ENCODE measurements around the gene ADAMTSL5. TPM values are rescaled to one million over a fixed set of nuclear protein-coding genes. Genes with fewer than 3 reads are reported as not detected.

Gene ADAMTSL5
- total RNA-seq, 1 experiment from 2014 or later: 2.6 TPM

- DNase-seq: no peak
- no peak overlapping the region for H2AFZ ChIP-seq (ENCODE audit: low read length)
- no peaks in the 10 kb centered on the region for H3K27me3 ChIP-seq (ENCODE audit: low read length)
- H4K20me1 ChIP-seq (ENCODE audit: insufficient read depth, low read depth, low read length): no peaks in the 10 kb centered on the region
- H3K27ac ChIP-seq (ENCODE audit: low read length): no peak overlapping the region
- no peak overlapping the region for H3K4me2 ChIP-seq (ENCODE audit: low read depth, low read length, poor library complexity, severe bottlenecking)
- H3K79me2 ChIP-seq (ENCODE audit: low read length): no peaks in the 10 kb centered on the region
- no peaks in the 10 kb centered on the region for H3K9me3 ChIP-seq (ENCODE audit: low read length)
- no peaks in the 10 kb centered on the region for H3K36me3 ChIP-seq (ENCODE audit: insufficient read depth, low read length)
- H3K9ac ChIP-seq (ENCODE audit: low read length): no peak overlapping the region
- no peaks in the 10 kb centered on the region for H3K9me2 ChIP-seq (replicated peaks; ENCODE audit: insufficient read depth, low read length)
- H3K4me1 ChIP-seq (ENCODE audit: low read length): peaks cover 5% of the 10 kb centered on the region; the same call in 1 of the 2 replicates
- no peak overlapping the region for H3K4me3 ChIP-seq (ENCODE audit: low read length)
Measured at GRCh38 chr19:1497578-1498235, 15.1 kb downstream of the ADAMTSL5 start.

- Histone ChIP-seq H3K4me1 (ENCODE audit: low read length) (peaks cover 5% of the 10 kb centered on the region; the same call in 1 of the 2 replicates), H3K4me3 (ENCODE audit: low read length) (no peak overlapping the region), H3K9me2 (replicated peaks; ENCODE audit: insufficient read depth, low read length) (no peaks in the 10 kb centered on the region), H3K4me2 (ENCODE audit: low read depth, low read length, poor library complexity, severe bottlenecking) (no peak overlapping the region), H2AFZ (ENCODE audit: low read length) (no peak overlapping the region), H4K20me1 (ENCODE audit: insufficient read depth, low read depth, low read length) (no peaks in the 10 kb centered on the region), H3K79me2 (ENCODE audit: low read length) (no peaks in the 10 kb centered on the region), H3K9me3 (ENCODE audit: low read length) (no peaks in the 10 kb centered on the region), H3K9ac (ENCODE audit: low read length) (no peak overlapping the region), H3K27me3 (ENCODE audit: low read length) (no peaks in the 10 kb centered on the region), H3K27ac (ENCODE audit: low read length) (no peak overlapping the region), H3K36me3 (ENCODE audit: insufficient read depth, low read length) (no peaks in the 10 kb centered on the region)
- no peak for DNase-seq
Measured at GRCh38 chr19:1496714-1497577, 15.9 kb downstream of the ADAMTSL5 start.

- H3K4me2 ChIP-seq (ENCODE audit: low read depth, low read length, poor library complexity, severe bottlenecking): no peak overlapping the region
- H3K4me1 ChIP-seq (ENCODE audit: low read length): peaks cover 7% of the 10 kb centered on the region; the same call in 1 of the 2 replicates
- H2AFZ ChIP-seq (ENCODE audit: low read length): no peak overlapping the region
Measured at GRCh38 chr19:1495799-1496713, 16.8 kb downstream of the ADAMTSL5 start.

GRCh38 chr19:1495051-1495798 is 17.6 kb downstream of the ADAMTSL5 start:
- Histone ChIP-seq H3K27ac (ENCODE audit: low read length) (no peak overlapping the region), H3K4me1 (ENCODE audit: low read length) (peaks cover 10% of the 10 kb centered on the region), H3K9me2 (replicated peaks; ENCODE audit: insufficient read depth, low read length) (no peaks in the 10 kb centered on the region), H2AFZ (ENCODE audit: low read length) (no peak overlapping the region), H4K20me1 (ENCODE audit: insufficient read depth, low read depth, low read length) (no peaks in the 10 kb centered on the region), H3K79me2 (ENCODE audit: low read length) (no peaks in the 10 kb centered on the region), H3K27me3 (ENCODE audit: low read length) (no peaks in the 10 kb centered on the region), H3K4me2 (ENCODE audit: low read depth, low read length, poor library complexity, severe bottlenecking) (no peak overlapping the region), H3K4me3 (ENCODE audit: low read length) (no peak overlapping the region), H3K9me3 (ENCODE audit: low read length) (no peaks in the 10 kb centered on the region), H3K9ac (ENCODE audit: low read length) (no peak overlapping the region), H3K36me3 (ENCODE audit: insufficient read depth, low read length) (no peaks in the 10 kb centered on the region)
- no peak for DNase-seq

More at GRCh38 chr19:1495799-1496713, 16.8 kb downstream of the ADAMTSL5 start:
- no peak for DNase-seq
- H3K79me2 ChIP-seq (ENCODE audit: low read length): no peaks in the 10 kb centered on the region
- H3K27me3 ChIP-seq (ENCODE audit: low read length): no peaks in the 10 kb centered on the region
- no peaks in the 10 kb centered on the region for H3K9me3 ChIP-seq (ENCODE audit: low read length)
- H3K4me3 ChIP-seq (ENCODE audit: low read length): no peak overlapping the region
- H3K27ac ChIP-seq (ENCODE audit: low read length): no peak overlapping the region
- no peaks in the 10 kb centered on the region for H4K20me1 ChIP-seq (ENCODE audit: insufficient read depth, low read depth, low read length)
- H3K9ac ChIP-seq (ENCODE audit: low read length): no peak overlapping the region
- no peaks in the 10 kb centered on the region for H3K36me3 ChIP-seq (ENCODE audit: insufficient read depth, low read length)
- no peaks in the 10 kb centered on the region for H3K9me2 ChIP-seq (replicated peaks; ENCODE audit: insufficient read depth, low read length)

- DNase-seq: no peak
- Histone ChIP-seq H3K4me1 (ENCODE audit: low read length) (peaks cover 20% of the 10 kb centered on the region), H3K4me3 (ENCODE audit: low read length) (no peak overlapping the region), H3K4me2 (ENCODE audit: low read depth, low read length, poor library complexity, severe bottlenecking) (no peak overlapping the region), H3K9me2 (replicated peaks; ENCODE audit: insufficient read depth, low read length) (no peaks in the 10 kb centered on the region), H3K36me3 (ENCODE audit: insufficient read depth, low read length) (no peaks in the 10 kb centered on the region), H3K27me3 (ENCODE audit: low read length) (no peaks in the 10 kb centered on the region), H3K79me2 (ENCODE audit: low read length) (no peaks in the 10 kb centered on the region), H2AFZ (ENCODE audit: low read length) (no peak overlapping the region), H3K9ac (ENCODE audit: low read length) (no peak overlapping the region), H4K20me1 (ENCODE audit: insufficient read depth, low read depth, low read length) (no peaks in the 10 kb centered on the region), H3K27ac (ENCODE audit: low read length) (no peak overlapping the region), H3K9me3 (ENCODE audit: low read length) (no peaks in the 10 kb centered on the region)
Measured at GRCh38 chr19:1494115-1494815, 18.6 kb downstream of the ADAMTSL5 start.

- no peaks in the 10 kb centered on the region for H3K9me3 ChIP-seq (ENCODE audit: low read length)
- no peak overlapping the region for H3K4me3 ChIP-seq (ENCODE audit: low read length)
- H3K4me2 ChIP-seq (ENCODE audit: low read depth, low read length, poor library complexity, severe bottlenecking): no peak overlapping the region
- H4K20me1 ChIP-seq (ENCODE audit: insufficient read depth, low read depth, low read length): no peaks in the 10 kb centered on the region
- no peak overlapping the region for H3K9ac ChIP-seq (ENCODE audit: low read length)
- no peaks in the 10 kb centered on the region for H3K27me3 ChIP-seq (ENCODE audit: low read length)
- DNase-seq: no peak
- H3K4me1 ChIP-seq (ENCODE audit: low read length): peaks cover 16% of the 10 kb centered on the region
- H2AFZ ChIP-seq (ENCODE audit: low read length): no peak overlapping the region
- H3K36me3 ChIP-seq (ENCODE audit: insufficient read depth, low read length): no peaks in the 10 kb centered on the region
- H3K9me2 ChIP-seq (replicated peaks; ENCODE audit: insufficient read depth, low read length): no peaks in the 10 kb centered on the region
- no peak overlapping the region for H3K27ac ChIP-seq (ENCODE audit: low read length)
- no peaks in the 10 kb centered on the region for H3K79me2 ChIP-seq (ENCODE audit: low read length)
Measured at GRCh38 chr19:1492474-1493006, 20.3 kb downstream of the ADAMTSL5 start.

GRCh38 chr19:1491849-1492170 is 21.0 kb downstream of the ADAMTSL5 start:
- H3K36me3 ChIP-seq (ENCODE audit: insufficient read depth, low read length): no peaks in the 10 kb centered on the region
- no peaks in the 10 kb centered on the region for H3K79me2 ChIP-seq (ENCODE audit: low read length)
- H3K9ac ChIP-seq (ENCODE audit: low read length): no peak overlapping the region
- H2AFZ ChIP-seq (ENCODE audit: low read length): no peak overlapping the region
- H3K27ac ChIP-seq (ENCODE audit: low read length): no peak overlapping the region
- H3K4me1 ChIP-seq (ENCODE audit: low read length): peaks cover 16% of the 10 kb centered on the region
- no peaks in the 10 kb centered on the region for H3K27me3 ChIP-seq (ENCODE audit: low read length)
- H3K9me2 ChIP-seq (replicated peaks; ENCODE audit: insufficient read depth, low read length): no peaks in the 10 kb centered on the region
- no peaks in the 10 kb centered on the region for H4K20me1 ChIP-seq (ENCODE audit: insufficient read depth, low read depth, low read length)
- no peak overlapping the region for H3K4me3 ChIP-seq (ENCODE audit: low read length)
- no peaks in the 10 kb centered on the region for H3K9me3 ChIP-seq (ENCODE audit: low read length)
- no peak overlapping the region for H3K4me2 ChIP-seq (ENCODE audit: low read depth, low read length, poor library complexity, severe bottlenecking)
- DNase-seq: no peak
